A549 (cell line): Measurements from ENCODE around the gene HOXD1. TPM values are rescaled to one million over a fixed set of nuclear protein-coding genes. Genes with fewer than 3 reads are reported as not detected.

ENCODE experiments used
- ATAC-seq, 2 experiments: fragments of 200-7000 bp in 1 of 2; fragments of >200 bp in 1 of 2; cut with Nextera tagmentation in 1 of 2; cut with Tn5 transposase in 1 of 2; 3 replicates each; pipeline versions ENCODE4 v1.8.0 to v1.9.1; 2018 to 2020; ENCODE audit warnings: mild to moderate bottlenecking in 1 of 2, moderate library complexity in 1 of 2
- CTCF ChIA-PET: fragments of 300-600 bp; sonication (Branson Sonifier 250); formaldehyde crosslinking; extraction: SDS; loops from one replicate; lab custom pipeline; 2021; ENCODE audit warnings: antibody characterized with exemption, inconsistent platforms; lab: Yijun Ruan, JAX
- POLR2A ChIA-PET: fragments of 350-600 bp; formaldehyde crosslinking; extraction: SDS; loops from one replicate; lab custom pipeline; 2021; ENCODE audit warnings: antibody characterized with exemption, inconsistent platforms; lab: Yijun Ruan, JAX
- DNase-seq, 2 experiments: peaks; one replicate each; pipeline versions ENCODE4 v3.0.0 to v3.0.0-alpha.2; 2011 to 2016; ENCODE audit warnings: low read depth in 1 of 2, low spot score in 1 of 2
- FAIRE-seq: peaks from 2 replicates; lab custom pipeline; 2011; peaks lifted over from hg19 to GRCh38; lab: Jason Lieb, UNC
- H3K27ac ChIP-seq, 2 experiments: fragments of >200 bp; sonication (Bioruptor Twin); formaldehyde crosslinking; 3 replicates each; pipeline ENCODE4 v1.5.1; 2016 to 2017
- H3K4me1 ChIP-seq: fragments of >200 bp; sonication (Bioruptor Twin); formaldehyde crosslinking; 3 replicates; pipeline ENCODE4 v1.6.1; 2016
- H3K4me2 ChIP-seq: fragments of >200 bp; sonication (Bioruptor Twin); formaldehyde crosslinking; 3 replicates; pipeline ENCODE4 v1.6.1; 2016
- H3K4me3 ChIP-seq: fragments of >200 bp; sonication (Bioruptor Twin); formaldehyde crosslinking; 3 replicates; pipeline ENCODE4 v1.5.1; 2016
- H3K9me3 ChIP-seq: fragments of >200 bp; sonication (Bioruptor Twin); formaldehyde crosslinking; 3 replicates; pipeline ENCODE4 v1.6.1; 2016
- CBX8 ChIP-seq: fragments of 200-600 bp; sonication (generic); IDR thresholded peaks from 2 replicates; pipeline ENCODE4 v1.6.1; 2016
- CEBPB ChIP-seq, 2 experiments: fragments of >200 bp in 1 of 2; sonication (Bioruptor Twin) in 1 of 2; formaldehyde crosslinking in 1 of 2; IDR thresholded peaks; 2 replicates each; pipeline ENCODE4 v1.6.1; 2012 to 2016
- CHD4 ChIP-seq: fragments of 200-600 bp; sonication (generic); IDR thresholded peaks from 2 replicates; pipeline ENCODE4 v1.6.1; 2016; ENCODE audit warnings: antibody characterized with exemption, mild to moderate bottlenecking, borderline replicate concordance
- EHF ChIP-seq: fragments of 250-450 bp; sonication (Bioruptor Pico); IDR thresholded peaks from 2 replicates; pipeline ENCODE4 v1.5.0; 2020; ENCODE audit warnings: mild to moderate bottlenecking
- GATA3 ChIP-seq: IDR thresholded peaks from 2 replicates; pipeline ENCODE4 v1.6.1; 2012; ENCODE audit warnings: borderline replicate concordance
- HDAC2 ChIP-seq: fragments of 200-600 bp; sonication (generic); IDR thresholded peaks from 2 replicates; pipeline ENCODE4 v1.6.1; 2016
- HEYL ChIP-seq: fragments of 250-450 bp; sonication (Bioruptor Pico); IDR thresholded peaks from 2 replicates; pipeline ENCODE4 v1.8.0; 2021; ENCODE audit warnings: mild to moderate bottlenecking, moderate library complexity
- HOXA7 ChIP-seq: fragments of 250-450 bp; sonication (Bioruptor Pico); IDR thresholded peaks from 2 replicates; pipeline ENCODE4 v1.5.0; 2020; ENCODE audit warnings: mild to moderate bottlenecking, moderate library complexity
- JUN ChIP-seq, 2 experiments: fragments of >200 bp; sonication (Bioruptor Twin); formaldehyde crosslinking; IDR thresholded peaks; 2 replicates in 1 of 2; 3 replicates in 1 of 2; pipeline ENCODE4 v1.6.1; 2016 to 2017
- KDM5A ChIP-seq: fragments of 200-600 bp; sonication (generic); IDR thresholded peaks from 2 replicates; pipeline ENCODE4 v1.6.1; 2016; ENCODE audit warnings: antibody characterized with exemption, mild to moderate bottlenecking
- MAFK ChIP-seq: fragments of 450-650 bp; IDR thresholded peaks from 2 replicates; pipeline ENCODE4 v1.6.1; 2014; ENCODE audit not compliant: partially characterized antibody
- MYC ChIP-seq: IDR thresholded peaks from 2 replicates; pipeline ENCODE4 v1.6.1; 2012; ENCODE audit warnings: mild to moderate bottlenecking, inconsistent platforms, low read length, improper control_type of control experiment, borderline replicate concordance
- NFE2L2 ChIP-seq: fragments of 150-350 bp; conservative IDR thresholded peaks from 2 replicates; pipeline ENCODE4 v1.6.1; 2014; ENCODE audit warnings: low read length
- PHF8 ChIP-seq: fragments of 200-600 bp; sonication (generic); IDR thresholded peaks from 2 replicates; pipeline ENCODE4 v1.6.1; 2016; ENCODE audit warnings: low read depth, mild to moderate bottlenecking, antibody characterized with exemption, moderate library complexity, borderline replicate concordance
- POLR2AphosphoS2 ChIP-seq: conservative IDR thresholded peaks from 2 replicates; pipeline ENCODE4 v1.6.1; 2012; ENCODE audit warnings: low read length, improper control_type of control experiment, inconsistent platforms
- RAD21 ChIP-seq, 2 experiments: fragments of >200 bp in 1 of 2; sonication (Bioruptor Twin) in 1 of 2; formaldehyde crosslinking in 1 of 2; IDR thresholded peaks in 1 of 2; conservative IDR thresholded peaks in 1 of 2; 2 replicates in 1 of 2; 3 replicates in 1 of 2; pipeline ENCODE4 v1.6.1; 2012 to 2018; ENCODE audit warnings: inconsistent platforms in 1 of 2
- RFX5 ChIP-seq: fragments of 450-650 bp; IDR thresholded peaks from 2 replicates; pipeline ENCODE4 v1.7.1; 2014; ENCODE audit warnings: antibody characterized with exemption, mild to moderate bottlenecking, moderate library complexity
- RNF2 ChIP-seq: fragments of 200-600 bp; sonication (generic); IDR thresholded peaks from 2 replicates; pipeline ENCODE4 v1.6.1; 2016; ENCODE audit warnings: low read depth, mild to moderate bottlenecking, antibody characterized with exemption, moderate library complexity, borderline replicate concordance
- ZC3H11A ChIP-seq: fragments of 450-650 bp; IDR thresholded peaks from 2 replicates; pipeline ENCODE4 v1.6.1; 2014; ENCODE audit warnings: antibody characterized with exemption, mild to moderate bottlenecking
- ZSCAN20 ChIP-seq: fragments of 250-450 bp; sonication (Bioruptor Pico); IDR thresholded peaks from 2 replicates; pipeline ENCODE4 v1.8.0; 2022; ENCODE audit warnings: mild to moderate bottlenecking, moderate library complexity
- WGBS: methylation state at CpG from one replicate; pipeline ENCODE4 v1.1.6; 2017; ENCODE audit errors: missing lambda C conversion rate; 5-methylcytosine and 5-hydroxymethylcytosine counted together
- polyA plus RNA-seq, 4 experiments: library from polyadenylated mRNA; depleted of rRNA in 3 of 4; stranded (reverse); fragments of >200 nt; fragmentation: RNase III in 1 of 4; extraction: RNeasy Plus Mini Kit Qiagen cat#74134 plus additional on column Dnase treatment in 1 of 4; gene quantifications; 2 replicates in 3 of 4; 3 replicates in 1 of 4; pipeline ENCODE4 v1.2.3, GENCODE V29; 2011 to 2017
- TF ChIP-seq, protein P1 (sequence below): fragments of >200 bp; sonication (Bioruptor Twin); formaldehyde crosslinking; IDR thresholded peaks from 3 replicates; pipeline ENCODE4 v1.6.1; 2016
- TF ChIP-seq, protein P2 (sequence below): fragments of >200 bp; sonication (Bioruptor Twin); formaldehyde crosslinking; IDR thresholded peaks from 3 replicates; pipeline ENCODE4 v1.5.1; 2016
- TF ChIP-seq, protein P3 (sequence below): fragments of 450-650 bp; IDR thresholded peaks from 2 replicates; pipeline ENCODE4 v1.6.1; 2014; ENCODE audit warnings: antibody characterized with exemption
- TF ChIP-seq, protein P4 (sequence below): fragments of 150-350 bp; IDR thresholded peaks from 2 replicates; pipeline ENCODE4 v1.6.1; 2014; ENCODE audit warnings: low read depth, mild to moderate bottlenecking, low read length
- TF ChIP-seq, protein P5 (sequence below): IDR thresholded peaks from 2 replicates; pipeline ENCODE4 v1.6.1; 2012

Gene HOXD1
- polyA plus RNA-seq, 2 of the 4 experiments (the other 2 are of a cell fraction): 0.12 TPM

DNA sequence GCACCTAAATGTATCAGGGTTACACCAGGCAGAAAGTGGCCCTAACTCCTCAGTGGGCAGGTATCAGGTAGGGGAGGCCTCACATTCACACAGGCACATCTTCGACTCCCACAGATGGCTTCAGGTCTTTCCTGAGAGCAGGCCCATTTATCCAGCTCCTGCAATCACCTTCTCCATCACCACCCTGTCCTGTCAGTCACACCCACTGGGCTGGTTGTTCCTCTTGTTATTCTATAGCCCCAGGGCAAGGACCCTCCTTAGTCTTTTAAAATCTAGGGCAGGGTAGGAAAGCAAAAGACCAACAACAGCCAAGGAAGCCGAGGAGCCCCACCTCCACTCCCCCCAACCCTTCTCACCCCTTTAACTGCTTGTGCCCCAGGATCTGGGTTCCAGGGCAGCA lies 46.2 kb upstream of the HOXD1 start:
- Histone ChIP-seq H3K4me1 (no peaks in the 10 kb centered on the region), H3K4me3 (no peak overlapping the region), H3K27ac (no peak overlapping the region), H3K4me2 (no peak overlapping the region), H3K9me3 (no peaks in the 10 kb centered on the region)
- POLR2A ChIA-PET: no interaction called here
- CTCF ChIA-PET: interaction anchor here (0.6 to 11.6 kb wide), 7 partner anchors 11 to 587 kb away, joined by 3 to 196 read pairs (median 46); no protein-coding TSS in a partner anchor
- no peak for DNase-seq
- TF ChIP-seq, protein P1, sequence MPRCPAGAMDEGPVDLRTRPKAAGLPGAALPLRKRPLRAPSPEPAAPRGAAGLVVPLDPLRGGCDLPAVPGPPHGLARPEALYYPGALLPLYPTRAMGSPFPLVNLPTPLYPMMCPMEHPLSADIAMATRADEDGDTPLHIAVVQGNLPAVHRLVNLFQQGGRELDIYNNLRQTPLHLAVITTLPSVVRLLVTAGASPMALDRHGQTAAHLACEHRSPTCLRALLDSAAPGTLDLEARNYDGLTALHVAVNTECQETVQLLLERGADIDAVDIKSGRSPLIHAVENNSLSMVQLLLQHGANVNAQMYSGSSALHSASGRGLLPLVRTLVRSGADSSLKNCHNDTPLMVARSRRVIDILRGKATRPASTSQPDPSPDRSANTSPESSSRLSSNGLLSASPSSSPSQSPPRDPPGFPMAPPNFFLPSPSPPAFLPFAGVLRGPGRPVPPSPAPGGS: no peak
- TF ChIP-seq NFE2L2 (no peak), HDAC2 (no peak), EHF (CRISPR knock-in tag) (no peak), CHD4 (no peak), PHF8 (no peak)
- TF ChIP-seq, protein P2, sequence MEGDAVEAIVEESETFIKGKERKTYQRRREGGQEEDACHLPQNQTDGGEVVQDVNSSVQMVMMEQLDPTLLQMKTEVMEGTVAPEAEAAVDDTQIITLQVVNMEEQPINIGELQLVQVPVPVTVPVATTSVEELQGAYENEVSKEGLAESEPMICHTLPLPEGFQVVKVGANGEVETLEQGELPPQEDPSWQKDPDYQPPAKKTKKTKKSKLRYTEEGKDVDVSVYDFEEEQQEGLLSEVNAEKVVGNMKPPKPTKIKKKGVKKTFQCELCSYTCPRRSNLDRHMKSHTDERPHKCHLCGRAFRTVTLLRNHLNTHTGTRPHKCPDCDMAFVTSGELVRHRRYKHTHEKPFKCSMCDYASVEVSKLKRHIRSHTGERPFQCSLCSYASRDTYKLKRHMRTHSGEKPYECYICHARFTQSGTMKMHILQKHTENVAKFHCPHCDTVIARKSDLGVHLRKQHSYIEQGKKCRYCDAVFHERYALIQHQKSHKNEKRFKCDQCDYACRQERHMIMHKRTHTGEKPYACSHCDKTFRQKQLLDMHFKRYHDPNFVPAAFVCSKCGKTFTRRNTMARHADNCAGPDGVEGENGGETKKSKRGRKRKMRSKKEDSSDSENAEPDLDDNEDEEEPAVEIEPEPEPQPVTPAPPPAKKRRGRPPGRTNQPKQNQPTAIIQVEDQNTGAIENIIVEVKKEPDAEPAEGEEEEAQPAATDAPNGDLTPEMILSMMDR: no peak
- 85% methylated on average over 2 of the region's 2 CpGs for WGBS
- FAIRE-seq: no peak
- no peak for ATAC-seq

DNA sequence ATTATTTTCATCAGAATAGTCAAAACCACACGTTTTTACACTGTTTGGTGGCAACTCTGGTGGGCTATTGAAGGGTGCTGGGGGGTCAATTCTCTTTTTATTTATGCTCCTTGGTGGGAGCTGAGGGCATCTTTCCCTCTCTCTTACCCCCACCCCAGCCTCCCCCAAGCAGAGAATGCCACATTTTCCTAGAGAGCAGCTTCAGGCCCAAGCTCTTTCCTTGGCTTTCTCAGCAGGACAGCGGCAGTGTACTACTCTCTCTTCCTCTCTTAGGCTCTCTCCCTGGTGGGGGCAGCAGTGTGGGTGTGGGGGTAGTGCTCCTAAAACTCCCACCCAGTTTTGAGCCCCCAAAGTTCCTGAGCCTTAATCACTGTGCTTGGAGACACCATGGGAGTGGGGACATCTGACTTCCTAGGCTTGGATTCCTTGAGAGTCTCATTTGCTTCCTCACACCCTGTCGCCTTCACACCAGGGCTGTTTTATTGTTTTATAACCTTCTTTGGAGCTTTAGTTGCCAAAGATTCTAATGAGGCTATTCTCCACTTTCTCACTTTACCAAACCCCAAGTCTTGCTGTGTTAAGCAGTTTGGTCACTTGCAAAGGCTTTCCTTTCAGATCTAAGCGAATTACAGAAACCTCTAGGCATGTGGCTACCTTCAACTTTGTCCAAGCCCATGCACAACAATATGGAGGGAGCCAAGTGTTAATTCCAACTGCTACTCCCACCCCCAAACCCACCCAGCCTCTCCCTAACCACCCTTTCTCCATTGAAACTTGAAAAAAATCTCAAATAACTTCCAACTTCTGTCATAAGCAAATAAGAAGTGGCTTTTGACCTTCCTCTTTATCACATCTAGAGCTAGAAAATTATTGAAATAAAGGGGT lies 43.1 kb upstream of the HOXD1 start:
- no peak overlapping the region for H3K4me3 ChIP-seq
- no peak for TF ChIP-seq HEYL (CRISPR knock-in tag)
- TF ChIP-seq RFX5: no peak
- TF ChIP-seq CBX8: no peak
- no peak for TF ChIP-seq MYC
- no peak for TF ChIP-seq PHF8
- TF ChIP-seq MAFK: no peak
- no peak for TF ChIP-seq NFE2L2
- TF ChIP-seq POLR2AphosphoS2: no peak
- no peak overlapping the region for H3K4me2 ChIP-seq
- DNase-seq: no peak
- H3K27ac ChIP-seq: no peak overlapping the region
- H3K4me1 ChIP-seq: no peaks in the 10 kb centered on the region
- FAIRE-seq: no peak
- ChIA-PET POLR2A (no interaction called here), CTCF (interaction anchor here (0.8 to 11.6 kb wide), 5 partner anchors 308 to 1003 kb away, joined by 3 to 196 read pairs (median 26); no protein-coding TSS in a partner anchor)
- WGBS: 52% methylated on average over 4 of the region's 4 CpGs
- ATAC-seq: no peak
- H3K9me3 ChIP-seq: no peaks in the 10 kb centered on the region

DNA sequence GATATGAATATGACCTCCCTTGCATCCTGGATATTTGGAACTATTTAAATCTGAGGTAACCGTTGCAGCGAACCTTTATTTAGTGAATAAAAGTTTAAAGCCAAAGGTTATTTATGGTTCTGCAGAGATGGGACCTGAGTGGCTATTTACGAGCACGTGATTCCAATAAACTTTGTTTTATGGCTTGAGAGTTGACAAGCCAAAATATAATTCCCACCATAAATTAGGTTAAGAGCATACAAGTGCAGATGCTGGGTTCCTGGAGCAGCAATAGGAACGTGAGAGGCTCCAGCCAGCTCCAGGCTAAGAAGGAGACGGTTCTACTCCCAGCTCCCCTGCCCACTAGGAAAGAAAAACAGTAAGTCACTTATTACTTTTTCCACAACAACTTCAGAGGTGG lies 42.4 kb upstream of the HOXD1 start:
- Histone ChIP-seq H3K4me3 (no peak overlapping the region), H3K9me3 (no peaks in the 10 kb centered on the region), H3K4me1 (no peaks in the 10 kb centered on the region), H3K4me2 (no peak overlapping the region), H3K27ac (no peak overlapping the region)
- DNase-seq (no peak), ATAC-seq (no peak), FAIRE-seq (no peak)
- no peak for TF ChIP-seq RNF2
- TF ChIP-seq, protein P3, sequence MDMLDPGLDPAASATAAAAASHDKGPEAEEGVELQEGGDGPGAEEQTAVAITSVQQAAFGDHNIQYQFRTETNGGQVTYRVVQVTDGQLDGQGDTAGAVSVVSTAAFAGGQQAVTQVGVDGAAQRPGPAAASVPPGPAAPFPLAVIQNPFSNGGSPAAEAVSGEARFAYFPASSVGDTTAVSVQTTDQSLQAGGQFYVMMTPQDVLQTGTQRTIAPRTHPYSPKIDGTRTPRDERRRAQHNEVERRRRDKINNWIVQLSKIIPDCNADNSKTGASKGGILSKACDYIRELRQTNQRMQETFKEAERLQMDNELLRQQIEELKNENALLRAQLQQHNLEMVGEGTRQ: no peak
- no peak for TF ChIP-seq KDM5A
- TF ChIP-seq ZC3H11A: no peak
- no peak for TF ChIP-seq HOXA7
- TF ChIP-seq GATA3: no peak
- TF ChIP-seq CEBPB (IDR thresholded peaks at IDR 0.05): no peak
- TF ChIP-seq RAD21 (conservative IDR thresholded peaks at IDR 0.05 in 1 of 2, IDR thresholded peaks at IDR 0.05 in 1 of 2): no peak
- no peak for TF ChIP-seq HDAC2
- TF ChIP-seq RFX5: no peak
- TF ChIP-seq, protein P4, sequence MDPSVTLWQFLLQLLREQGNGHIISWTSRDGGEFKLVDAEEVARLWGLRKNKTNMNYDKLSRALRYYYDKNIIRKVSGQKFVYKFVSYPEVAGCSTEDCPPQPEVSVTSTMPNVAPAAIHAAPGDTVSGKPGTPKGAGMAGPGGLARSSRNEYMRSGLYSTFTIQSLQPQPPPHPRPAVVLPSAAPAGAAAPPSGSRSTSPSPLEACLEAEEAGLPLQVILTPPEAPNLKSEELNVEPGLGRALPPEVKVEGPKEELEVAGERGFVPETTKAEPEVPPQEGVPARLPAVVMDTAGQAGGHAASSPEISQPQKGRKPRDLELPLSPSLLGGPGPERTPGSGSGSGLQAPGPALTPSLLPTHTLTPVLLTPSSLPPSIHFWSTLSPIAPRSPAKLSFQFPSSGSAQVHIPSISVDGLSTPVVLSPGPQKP: no peak
- no peak for TF ChIP-seq ZSCAN20
- TF ChIP-seq JUN (IDR thresholded peaks at IDR 0.05): no peak
- TF ChIP-seq, protein P5, sequence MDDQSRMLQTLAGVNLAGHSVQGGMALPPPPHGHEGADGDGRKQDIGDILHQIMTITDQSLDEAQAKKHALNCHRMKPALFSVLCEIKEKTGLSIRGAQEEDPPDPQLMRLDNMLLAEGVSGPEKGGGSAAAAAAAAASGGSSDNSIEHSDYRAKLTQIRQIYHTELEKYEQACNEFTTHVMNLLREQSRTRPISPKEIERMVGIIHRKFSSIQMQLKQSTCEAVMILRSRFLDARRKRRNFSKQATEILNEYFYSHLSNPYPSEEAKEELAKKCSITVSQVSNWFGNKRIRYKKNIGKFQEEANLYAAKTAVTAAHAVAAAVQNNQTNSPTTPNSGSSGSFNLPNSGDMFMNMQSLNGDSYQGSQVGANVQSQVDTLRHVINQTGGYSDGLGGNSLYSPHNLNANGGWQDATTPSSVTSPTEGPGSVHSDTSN: no peak
- no peak for TF ChIP-seq MYC
- WGBS: 70% methylated on average over 6 of the region's 6 CpGs
- ChIA-PET CTCF (interaction anchor here (1.2 to 11.6 kb wide), 3 partner anchors 309 to 507 kb away, joined by 5 to 196 read pairs (median 5); no protein-coding TSS in a partner anchor), POLR2A (no interaction called here)
